HG02885 (cell line): ENCODE results near the gene ST6GALNAC1.
"Not testable (repeated sequence)": the region's sequence is repeated elsewhere in the genome, so short reads cannot be mapped to it uniquely, and the experiment has no call there.

Source experiments
- ATAC-seq: cut with Tn5 transposase; IDR thresholded peaks from one replicate; pipeline ENCODE4 v1.9.1; 2021; ENCODE audit warnings: mild to moderate bottlenecking; ENCODE audit not compliant: unreplicated experiment, poor library complexity

ST6GALNAC1 gene

GRCh38 chr17:76614912-76615617, 28.5 kb downstream of the ST6GALNAC1 start:
- no peak for ATAC-seq

- ATAC-seq: not testable (repeated sequence)
Observed at GRCh38 chr17:76614064-76614759, 29.3 kb downstream of the ST6GALNAC1 start.

- ATAC-seq: no peak
Observed at GRCh38 chr17:76612977-76613851, 30.3 kb downstream of the ST6GALNAC1 start.

GRCh38 chr17:76612465-76612864, 31.1 kb downstream of the ST6GALNAC1 start:
- ATAC-seq: no peak

- no peak for ATAC-seq
Observed at GRCh38 chr17:76611758-76612157, 31.8 kb downstream of the ST6GALNAC1 start.

GRCh38 chr17:76611080-76611749, 32.3 kb downstream of the ST6GALNAC1 start:
- not testable (repeated sequence) for ATAC-seq

- not testable (repeated sequence) for ATAC-seq
Observed at GRCh38 chr17:76606685-76607084, 36.9 kb downstream of the ST6GALNAC1 start.

GRCh38 chr17:76601065-76601464, 42.5 kb downstream of the ST6GALNAC1 start:
- ATAC-seq: no peak

GRCh38 chr17:76599694-76600460, 43.7 kb downstream of the ST6GALNAC1 start:
- no peak for ATAC-seq

GRCh38 chr17:76598004-76598439, 45.5 kb downstream of the ST6GALNAC1 start:
- ATAC-seq: no peak

- no peak for ATAC-seq
Observed at GRCh38 chr17:76597156-76598003, 46.2 kb downstream of the ST6GALNAC1 start.

- ATAC-seq: no peak
Observed at GRCh38 chr17:76594690-76595089, 48.9 kb downstream of the ST6GALNAC1 start.

- ATAC-seq: no peak
Observed at GRCh38 chr17:76593959-76594358, 49.6 kb downstream of the ST6GALNAC1 start.

GRCh38 chr17:76593384-76593826, 50.2 kb downstream of the ST6GALNAC1 start:
- no peak for ATAC-seq

GRCh38 chr17:76588182-76588581, 55.4 kb downstream of the ST6GALNAC1 start:
- ATAC-seq: no peak

- ATAC-seq: no peak
Observed at GRCh38 chr17:76586741-76587487, 56.6 kb downstream of the ST6GALNAC1 start.

- no peak for ATAC-seq
Observed at GRCh38 chr17:76585649-76586593, 57.6 kb downstream of the ST6GALNAC1 start, which contains the start of gene ST6GALNAC2. TSS of gene ST6GALNAC2 (minus strand) at chr17:76585860. CDS start at chr17:76585808, 52 bp downstream.
